HG03460 (cell line): Measurements from ENCODE around the gene OR2F2.

Experiments
- ATAC-seq: cut with Tn5 transposase; IDR thresholded peaks from one replicate; pipeline ENCODE4 v1.9.1; 2021; ENCODE audit not compliant: unreplicated experiment

OR2F2 gene

GRCh38 chr7:143913945-143914615 lies 21.0 kb upstream of the OR2F2 start:
- ATAC-seq: no peak

GRCh38 chr7:143914938-143915652 lies 19.9 kb upstream of the OR2F2 start:
- no peak for ATAC-seq

GRCh38 chr7:143924851-143925250 lies 10.2 kb upstream of the OR2F2 start:
- no peak for ATAC-seq

- no peak for ATAC-seq
Observed at GRCh38 chr7:143929224-143929920, 5.7 kb upstream of the OR2F2 start.

GRCh38 chr7:143931739-143932138 lies 3.3 kb upstream of the OR2F2 start:
- no peak for ATAC-seq

GRCh38 chr7:143936087-143937009 lies 1.3 kb downstream of the OR2F2 start:
- no peak for ATAC-seq

GRCh38 chr7:143938379-143939243 lies 3.6 kb downstream of the OR2F2 start:
- no peak for ATAC-seq

GRCh38 chr7:143945423-143945822 lies 10.4 kb downstream of the OR2F2 start:
- ATAC-seq: no peak

- ATAC-seq: no peak
Observed at GRCh38 chr7:143947111-143947510, 12.1 kb downstream of the OR2F2 start.

GRCh38 chr7:143948733-143949132 lies 13.7 kb downstream of the OR2F2 start:
- no peak for ATAC-seq

- no peak for ATAC-seq
Observed at GRCh38 chr7:143953421-143953820, 18.4 kb downstream of the OR2F2 start.

GRCh38 chr7:143954135-143954534 lies 19.1 kb downstream of the OR2F2 start:
- ATAC-seq: no peak

- ATAC-seq: no peak
Observed at GRCh38 chr7:143954544-143954943, 19.5 kb downstream of the OR2F2 start, which contains the start of gene OR2F1. Gene OR2F1, plus strand, starts transcription at chr7:143954844. Its CDS starts 5,127 bp downstream, at chr7:143959971.

- ATAC-seq: no peak
Observed at GRCh38 chr7:143958781-143959180, 23.7 kb downstream of the OR2F2 start.

GRCh38 chr7:143960813-143961610 lies 26.0 kb downstream of the OR2F2 start:
- ATAC-seq: no peak

- no peak for ATAC-seq
Observed at GRCh38 chr7:143965280-143965679, 30.2 kb downstream of the OR2F2 start.

GRCh38 chr7:143967398-143967797 lies 32.4 kb downstream of the OR2F2 start:
- no peak for ATAC-seq

- no peak for ATAC-seq
Observed at GRCh38 chr7:143973870-143974416, 38.9 kb downstream of the OR2F2 start.

GRCh38 chr7:143974459-143974858 lies 39.4 kb downstream of the OR2F2 start:
- no peak for ATAC-seq
